GM18951 (cell line): ENCODE measurements around the gene CTNNA2.

Source experiments
- POLR2A ChIP-seq: IDR thresholded peaks from 4 replicates; pipeline ENCODE4 v1.6.1; 2011; ENCODE audit warnings: mild to moderate bottlenecking; ENCODE audit not compliant: insufficient read length, insufficient read depth; ENCODE audit errors: extremely low read depth
- in situ Hi-C: fragments of 300-500 bp; cut with MboI; formaldehyde crosslinking; loops from one replicate; pipeline ENCODE4 v1.12.0; 2022; ENCODE audit warnings: low sequenced_read_pairs, mixed read lengths, inconsistent platforms; ENCODE audit not compliant: unreplicated experiment

Gene CTNNA2

DNA sequence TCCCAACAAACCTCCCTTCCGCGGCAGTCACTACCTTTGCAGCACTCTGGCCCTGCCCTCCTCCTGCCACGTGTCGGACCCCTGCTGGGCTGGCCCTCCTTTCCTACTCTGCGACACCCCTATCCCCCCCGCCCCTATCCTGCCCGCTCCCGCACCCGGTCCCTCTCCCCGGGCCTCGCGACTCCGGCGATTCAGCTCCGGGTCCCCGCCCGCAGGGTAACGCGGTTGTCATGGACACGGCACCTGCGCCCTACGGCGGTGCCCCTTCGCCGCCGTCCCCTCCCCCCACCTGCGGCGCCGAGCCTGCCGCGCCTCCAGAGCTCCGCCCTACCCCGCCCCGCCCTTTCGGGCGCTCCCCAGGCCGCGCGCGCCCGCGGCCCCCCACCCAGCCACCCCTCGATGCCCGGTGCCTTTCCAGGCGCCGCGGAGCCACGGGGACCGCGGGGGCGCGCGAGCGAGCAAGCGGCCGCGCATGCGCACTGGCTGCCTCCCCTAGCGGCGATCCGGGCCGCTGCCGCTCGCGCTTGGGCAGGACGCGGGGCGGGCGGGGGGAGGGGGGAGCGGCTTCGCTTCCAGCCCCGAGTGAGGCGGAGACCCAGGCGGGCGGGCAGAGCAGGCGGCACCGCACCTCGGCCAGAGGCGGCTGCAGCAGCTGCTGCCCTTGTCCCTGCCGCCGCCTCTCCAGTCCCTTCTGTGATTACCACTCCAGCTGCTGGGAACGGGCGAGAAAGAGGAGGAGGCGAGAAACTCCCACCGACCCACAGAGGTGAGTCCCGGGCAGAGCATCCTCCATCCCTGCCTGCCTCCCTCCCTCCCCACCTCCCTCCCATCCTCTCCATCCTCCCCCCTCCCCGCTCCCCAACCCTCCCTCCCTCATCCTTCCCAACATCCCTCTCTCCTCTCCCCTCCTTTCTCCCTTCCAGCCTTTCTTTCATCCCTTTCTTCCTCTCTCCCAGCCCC lies at the start of gene CTNNA2:
CTNNA2 (plus strand) TSS at position 610 of the 960 bp plus-strand sequence.
- in situ Hi-C loops, result no loop called here
- no peak for TF ChIP-seq POLR2A

DNA sequence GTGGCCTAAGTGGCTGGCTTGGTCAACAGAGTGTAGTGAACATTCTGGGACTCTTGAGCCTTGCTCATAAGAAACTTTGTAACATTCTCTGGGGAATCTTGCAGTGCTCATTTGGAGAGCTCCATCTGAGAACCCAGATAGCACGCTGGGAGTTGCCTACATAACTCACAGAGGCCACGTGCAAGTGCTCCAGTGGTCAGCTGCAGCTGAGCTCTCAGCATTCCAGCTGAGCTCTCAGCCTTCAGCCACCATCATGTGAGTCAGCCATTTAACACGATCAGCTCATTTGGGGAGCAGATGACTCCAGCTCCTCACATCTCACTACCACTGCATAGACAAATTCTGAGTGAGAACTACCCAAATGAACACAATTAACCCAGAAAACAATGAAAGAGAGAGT lies 25.5 kb upstream of the CTNNA2 start:
- in situ Hi-C loops, result no loop called here
- TF ChIP-seq POLR2A, result no peak

DNA sequence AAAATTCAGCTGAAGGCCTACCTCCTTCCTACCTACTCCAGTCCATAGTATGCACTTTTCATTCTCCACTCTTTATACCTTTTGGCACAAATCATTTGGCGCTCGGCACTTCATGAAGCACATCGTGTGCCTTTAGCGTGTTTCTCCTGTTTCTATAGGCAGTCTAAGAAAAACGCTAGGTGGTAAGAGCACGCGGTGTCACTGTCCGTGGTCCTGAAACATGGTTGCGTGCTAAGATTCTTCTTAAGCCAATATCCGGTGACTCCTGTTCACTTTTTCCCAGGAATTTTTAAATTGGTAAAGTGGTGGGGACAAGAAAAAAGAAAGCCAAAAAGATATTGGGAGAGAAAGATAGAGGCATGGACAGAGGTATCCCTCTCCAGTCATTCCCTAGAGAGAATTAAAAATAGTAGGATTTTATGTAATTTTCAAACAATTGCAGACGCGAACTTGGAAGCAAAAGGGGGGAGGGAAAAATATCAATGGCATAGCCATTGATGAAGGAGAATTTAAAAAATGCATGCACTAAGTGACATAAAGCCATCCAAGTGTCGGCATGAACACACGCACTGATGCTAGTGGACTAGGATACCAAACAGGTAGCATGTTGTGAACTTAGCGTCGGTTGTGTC lies 1.4 kb upstream of the CTNNA2 start:
- in situ Hi-C loops, result no loop called here
- TF ChIP-seq POLR2A, result no peak

DNA sequence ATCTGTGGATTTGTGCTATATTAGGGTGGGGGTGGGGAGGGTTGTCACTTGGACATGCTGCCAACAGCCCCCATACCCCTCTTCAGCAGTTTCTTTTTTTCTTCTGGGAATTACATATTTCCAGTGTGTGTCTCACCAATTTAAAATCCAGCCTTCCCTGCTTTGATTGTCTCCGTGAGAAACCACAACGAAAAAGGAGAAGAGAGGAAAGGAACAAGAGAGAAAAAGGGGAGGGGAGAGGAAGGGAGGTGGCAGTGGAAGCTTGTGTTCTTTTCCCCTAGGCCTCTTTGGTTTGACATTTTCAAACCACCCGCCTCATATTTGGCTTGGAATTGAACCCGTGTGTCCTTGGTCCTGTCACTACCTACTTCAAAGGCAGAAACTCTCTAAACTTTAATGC lies 860 bp downstream of the CTNNA2 start:
- TF ChIP-seq POLR2A, result no peak
- in situ Hi-C loops, result no loop called here

DNA sequence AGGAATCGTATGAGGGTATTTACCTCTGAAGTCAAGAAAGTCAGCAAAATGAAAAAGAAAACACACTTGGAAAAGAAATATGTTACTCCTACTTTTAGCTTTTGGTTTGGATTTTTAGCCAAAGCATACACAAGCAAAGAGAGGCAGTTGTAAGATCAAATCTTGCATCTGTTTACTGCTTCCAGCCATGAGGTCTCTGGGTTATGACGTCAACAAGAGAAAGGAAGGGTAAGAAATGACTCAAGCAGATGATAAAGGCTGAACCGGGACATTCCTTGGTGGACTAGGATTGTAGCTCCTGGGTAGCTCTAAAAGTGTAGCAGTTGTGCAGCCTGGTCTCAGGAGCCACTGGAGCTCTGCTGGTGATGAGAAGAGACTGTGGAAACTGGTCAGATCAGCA lies 16.8 kb downstream of the CTNNA2 start:
- in situ Hi-C loops, result no loop called here

DNA sequence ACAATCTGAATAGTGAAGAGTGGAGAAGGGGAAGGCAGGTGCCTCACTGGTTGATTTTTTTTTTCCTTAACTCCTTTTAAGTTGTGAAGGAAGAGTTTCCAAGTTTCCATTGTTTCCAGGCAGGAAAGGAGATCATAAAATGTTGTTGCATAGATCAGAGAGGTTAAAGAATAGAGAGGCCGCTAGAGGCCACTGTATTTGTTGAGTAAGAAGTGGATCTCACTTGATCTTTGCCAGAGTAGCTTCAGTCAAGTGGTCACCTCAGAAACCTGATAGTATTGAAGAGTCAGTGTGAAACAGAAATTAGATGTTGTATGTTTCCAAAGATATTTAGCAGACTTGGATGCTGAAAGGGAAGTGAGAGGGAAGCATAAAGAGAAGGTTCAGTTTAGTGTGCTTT lies 17.6 kb downstream of the CTNNA2 start:
- in situ Hi-C loops, result no loop called here
- no peak for TF ChIP-seq POLR2A

More for the DNA sequence above, 16.8 kb downstream of the CTNNA2 start:
- TF ChIP-seq POLR2A, result no peak

DNA sequence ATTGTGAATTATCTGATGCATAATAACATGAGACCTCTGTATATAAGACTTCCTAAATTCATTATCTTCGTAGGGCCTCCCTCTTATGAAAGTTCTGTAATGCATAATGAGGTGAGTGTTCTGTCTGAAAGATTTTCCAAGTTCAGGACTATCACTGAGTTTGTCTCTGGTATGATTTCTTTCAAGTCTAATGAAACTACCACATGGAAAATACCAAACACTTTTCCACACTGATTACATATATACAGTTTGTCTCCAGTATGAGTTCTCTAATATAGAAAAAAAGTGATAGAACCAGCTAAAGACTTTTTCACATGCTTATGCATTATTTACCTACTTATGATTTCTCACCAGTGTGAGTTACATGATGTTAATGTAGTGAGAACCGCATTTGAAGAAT lies 34.7 kb downstream of the CTNNA2 start:
- TF ChIP-seq POLR2A, result no peak
- in situ Hi-C loops, result no loop called here

DNA sequence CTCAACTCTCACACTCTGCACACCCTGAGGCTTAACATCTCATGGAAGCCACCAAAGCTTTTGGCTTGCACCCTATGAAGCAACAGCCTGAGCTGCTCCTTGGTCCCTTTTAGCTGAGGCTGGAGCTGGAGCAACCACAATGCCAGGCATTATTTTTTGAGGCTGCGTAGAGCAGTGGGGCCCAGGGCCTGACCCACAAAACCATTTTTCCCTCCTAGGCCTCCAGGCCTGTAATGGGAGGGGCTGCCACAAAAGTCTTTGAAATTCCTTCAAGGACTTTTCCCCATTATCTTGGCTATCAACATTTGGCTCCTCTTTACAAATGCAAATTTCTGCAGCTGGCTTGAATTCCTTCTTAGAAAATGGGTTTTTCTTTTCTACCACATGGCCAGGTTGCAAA lies 39.8 kb downstream of the CTNNA2 start:
- in situ Hi-C loops, result no loop called here
- no peak for TF ChIP-seq POLR2A

DNA sequence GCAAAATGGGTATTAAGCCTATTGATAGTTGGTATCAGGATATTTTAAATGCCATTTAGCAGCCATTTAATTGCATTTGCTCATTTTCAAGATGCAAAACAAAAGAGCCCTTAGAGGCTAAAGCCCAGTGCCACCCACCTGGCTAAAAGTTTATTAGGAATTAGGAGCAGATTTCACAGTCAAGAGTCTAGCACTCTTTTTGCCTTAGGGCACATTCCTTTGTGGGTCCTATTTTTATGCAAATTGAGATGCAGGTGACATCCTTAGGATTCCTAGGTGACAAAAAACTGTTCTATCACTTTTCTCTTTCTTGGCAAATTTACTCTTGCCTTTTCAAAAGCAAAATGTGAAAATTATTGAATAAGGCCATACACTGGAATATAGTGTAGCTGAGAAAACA lies 42.0 kb downstream of the CTNNA2 start:
- TF ChIP-seq POLR2A, result no peak
- in situ Hi-C loops, result no loop called here

DNA sequence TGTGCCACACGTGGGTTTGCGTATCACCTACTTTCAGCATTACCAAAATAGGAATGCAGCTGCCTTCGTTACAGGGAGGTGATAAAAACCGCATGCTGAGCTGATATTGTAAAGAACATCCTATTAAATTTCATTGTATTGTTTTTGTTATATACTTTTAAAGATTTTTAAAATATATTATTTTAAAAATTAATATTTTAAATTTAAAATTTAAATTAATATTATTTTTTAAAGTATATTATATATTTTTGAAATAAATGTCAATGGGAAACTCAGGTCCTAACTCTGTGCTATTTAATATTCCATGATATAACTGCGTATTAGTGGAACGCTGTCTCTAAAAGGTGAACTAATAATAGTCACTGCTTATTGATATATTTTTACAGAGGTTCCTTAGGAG lies 51.2 kb downstream of the CTNNA2 start:
- in situ Hi-C loops, result no loop called here
- TF ChIP-seq POLR2A, result no peak

DNA sequence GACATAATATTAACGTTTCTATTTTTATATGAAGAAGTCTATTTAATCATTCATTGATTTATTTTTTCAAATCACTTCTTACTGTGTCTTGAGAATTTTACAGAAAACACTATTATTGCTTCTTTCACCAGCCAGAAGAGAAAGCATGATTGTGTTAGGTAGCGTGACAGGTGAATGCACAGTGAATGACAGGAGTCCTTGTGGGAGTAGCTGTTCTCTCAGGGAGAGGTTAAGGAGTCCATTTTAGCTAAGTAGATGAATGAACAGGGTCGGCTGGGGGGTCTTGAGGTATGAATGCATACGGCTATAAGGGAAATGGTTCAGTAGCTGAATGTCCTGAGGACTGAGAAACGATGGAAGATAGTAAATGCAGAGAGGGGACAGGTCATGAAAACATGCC lies 56.2 kb downstream of the CTNNA2 start:
- in situ Hi-C loops, result no loop called here
- TF ChIP-seq POLR2A, result no peak

DNA sequence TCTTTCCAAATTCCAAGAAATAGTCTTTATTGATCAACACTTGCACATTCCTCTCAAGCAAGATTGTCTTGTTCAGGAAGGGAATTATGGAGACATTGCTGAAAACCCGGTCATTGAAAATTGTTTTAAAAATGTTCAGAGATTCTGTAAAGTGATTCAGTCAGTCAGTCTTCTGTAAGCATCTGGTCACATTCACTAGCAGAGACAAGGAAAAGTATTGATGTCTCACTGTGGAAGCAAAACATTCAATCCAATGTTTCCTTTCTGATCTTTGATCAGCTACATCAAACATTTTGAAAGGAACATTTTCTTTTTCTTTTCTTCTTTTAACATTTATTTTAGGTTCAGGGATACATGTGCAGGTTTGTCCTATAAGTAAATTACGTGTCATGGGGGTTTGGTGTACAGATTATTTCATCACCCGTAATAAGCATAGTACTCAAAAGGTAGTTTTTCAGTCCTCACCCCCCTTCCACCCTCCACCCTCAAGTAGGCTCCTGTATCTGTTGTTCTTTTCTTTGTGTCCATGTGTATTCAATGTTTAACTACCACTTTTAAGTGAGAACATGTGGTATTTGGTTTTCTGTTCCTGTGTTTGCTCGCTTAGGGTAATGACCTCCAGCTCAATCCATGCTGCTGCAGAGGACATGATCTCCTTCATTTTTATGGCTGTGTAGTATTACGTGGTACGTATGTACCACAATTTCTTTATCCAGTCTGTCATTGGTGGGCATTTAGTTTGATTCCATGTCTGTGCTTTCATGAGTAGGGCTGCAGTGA lies 61.2 kb downstream of the CTNNA2 start:
- no peak for TF ChIP-seq POLR2A
- in situ Hi-C loops, result no loop called here

DNA sequence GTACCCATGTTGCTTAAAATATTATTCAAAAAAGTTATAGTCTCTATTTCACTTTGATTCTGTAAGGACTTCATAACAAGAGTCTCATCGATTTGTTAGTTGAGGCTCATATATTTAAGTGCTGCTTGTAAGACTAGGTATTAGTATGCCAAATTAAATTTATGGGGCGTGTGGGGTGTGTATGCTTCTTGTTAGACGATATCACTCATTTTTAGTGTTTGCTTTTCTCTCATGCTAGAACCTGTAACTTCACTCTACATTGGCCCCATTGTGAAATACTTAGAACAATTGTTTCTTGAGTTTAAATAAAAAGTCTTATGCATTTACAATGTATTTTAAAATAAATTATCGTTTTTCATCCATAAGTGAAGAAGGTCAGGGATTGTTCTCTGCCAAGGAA lies 63.6 kb downstream of the CTNNA2 start:
- in situ Hi-C loops, result no loop called here

More for the DNA sequence above, 63.6 kb downstream of the CTNNA2 start:
- no peak for TF ChIP-seq POLR2A
